SK-N-SH (cell line): ENCODE results near the gene TRIOBP. TPM values are rescaled to one million over a fixed set of nuclear protein-coding genes. Genes with fewer than 3 reads are reported as not detected.

ENCODE experiments used
- CTCF ChIA-PET: fragments of 300-600, 350-600 bp; formaldehyde crosslinking; extraction: SDS; loops from one replicate; lab custom pipeline; 2021; lab: Yijun Ruan, JAX
- POLR2A ChIA-PET: fragments of 350-600 bp; sonication (Branson Sonifier 250); formaldehyde crosslinking; extraction: SDS; loops from one replicate; lab custom pipeline; 2020; ENCODE audit warnings: antibody characterized with exemption, inconsistent platforms; lab: Yijun Ruan, JAX
- DNase-seq: peaks from one replicate; pipeline ENCODE4 v3.0.0; 2012
- H2AFZ ChIP-seq: fragments of 200-600 bp; sonication (generic); 2 replicates; pipeline ENCODE4 v1.8.1; 2016; ENCODE audit warnings: antibody characterized with exemption, mild to moderate bottlenecking, low read depth
- H3F3A ChIP-seq: fragments of 200-600 bp; sonication (generic); replicated peaks from 2 replicates; pipeline ENCODE3; 2016; ENCODE audit warnings: antibody characterized with exemption, mild to moderate bottlenecking; ENCODE audit not compliant: insufficient read depth
- H3K27ac ChIP-seq, 2 experiments: fragments of 200-500 bp in 1 of 2; fragments of 200-600 bp in 1 of 2; sonication (Bioruptor generic) in 1 of 2; sonication (generic), shearing (Covaris generic) in 1 of 2; 2 replicates each; pipeline versions ENCODE4 v1.5.1 to v1.6.1; 2014 to 2016; ENCODE audit warnings: low read depth in 2 of 2, inconsistent platforms in 1 of 2, low read length in 1 of 2, mild to moderate bottlenecking in 1 of 2, mixed read lengths in 1 of 2
- H3K27me3 ChIP-seq: fragments of 200-600 bp; sonication (generic), shearing (Covaris generic); 2 replicates; pipeline ENCODE4 v1.6.1; 2016; ENCODE audit warnings: mixed run types; ENCODE audit not compliant: insufficient read depth
- H3K36me3 ChIP-seq, 2 experiments: fragments of 200-500 bp in 1 of 2; fragments of 200-600 bp in 1 of 2; sonication (Bioruptor generic) in 1 of 2; sonication (generic) in 1 of 2; replicated peaks in 1 of 2; 2 replicates each; pipeline versions ENCODE3 to v1.5.1; 2014 to 2016; ENCODE audit warnings: low read length in 1 of 2, mild to moderate bottlenecking in 1 of 2; ENCODE audit not compliant: insufficient read depth in 2 of 2, control insufficient read depth in 1 of 2
- H3K4me1 ChIP-seq, 2 experiments: fragments of 200-500 bp in 1 of 2; fragments of 200-600 bp in 1 of 2; sonication (Bioruptor generic) in 1 of 2; sonication (generic), shearing (Covaris generic) in 1 of 2; 2 replicates each; pipeline versions ENCODE4 v1.5.1 to v1.6.1; 2014 to 2016; ENCODE audit warnings: low read depth in 1 of 2, low read length in 1 of 2, mixed run types in 1 of 2; ENCODE audit not compliant: insufficient read depth in 2 of 2, control insufficient read depth in 1 of 2
- H3K4me2 ChIP-seq: fragments of 200-600 bp; sonication (generic), shearing (Covaris generic); 2 replicates; pipeline ENCODE4 v1.6.1; 2017; ENCODE audit warnings: mixed run types
- H3K4me3 ChIP-seq, 2 experiments: fragments of 200-500 bp in 1 of 2; fragments of 200-600 bp in 1 of 2; sonication (Bioruptor generic) in 1 of 2; sonication (generic), shearing (Covaris generic) in 1 of 2; 2 replicates each; pipeline versions ENCODE4 v1.5.1 to v1.8.1; 2014 to 2016; ENCODE audit warnings: low read depth in 2 of 2, inconsistent platforms in 1 of 2, low read length in 1 of 2, mild to moderate bottlenecking in 1 of 2, mixed read lengths in 1 of 2, moderate library complexity in 1 of 2
- H3K79me2 ChIP-seq: fragments of 200-600 bp; sonication (generic); 2 replicates; pipeline ENCODE4 v1.8.1; 2017; ENCODE audit warnings: mild to moderate bottlenecking; ENCODE audit not compliant: insufficient read depth
- H3K9ac ChIP-seq: fragments of 200-600 bp; sonication (generic); 2 replicates; pipeline ENCODE4 v1.6.1; 2017; ENCODE audit warnings: mixed run types
- H3K9me2 ChIP-seq: fragments of 200-600 bp; sonication (generic); 2 replicates; pipeline ENCODE4 v1.6.1; 2017; ENCODE audit warnings: mixed run types
- H3K9me3 ChIP-seq: fragments of 200-600 bp; sonication (generic); 2 replicates; pipeline ENCODE4 v1.6.1; 2017; ENCODE audit warnings: mixed run types, mild to moderate bottlenecking, moderate library complexity
- H4K20me1 ChIP-seq: fragments of 200-600 bp; sonication (generic); 2 replicates; pipeline ENCODE4 v1.6.1; 2017; ENCODE audit warnings: mild to moderate bottlenecking, mixed run types; ENCODE audit not compliant: insufficient read depth
- CTCF ChIP-seq: fragments of 200-600 bp; sonication (generic); IDR thresholded peaks from 2 replicates; pipeline ENCODE4 v1.6.1; 2017; ENCODE audit warnings: antibody characterized with exemption, mild to moderate bottlenecking, moderate library complexity
- EP300 ChIP-seq, 2 experiments: IDR thresholded peaks; 2 replicates each; pipeline versions ENCODE4 v1.4.0 to v1.6.1; 2012; ENCODE audit warnings: borderline replicate concordance in 1 of 2, low read depth in 1 of 2, low read length in 1 of 2
- EZH2phosphoT487 ChIP-seq: fragments of 200-600 bp; sonication (generic); IDR thresholded peaks from 2 replicates; pipeline ENCODE4 v1.6.1; 2017; ENCODE audit warnings: low read depth, mixed run types, mild to moderate bottlenecking, antibody characterized with exemption, moderate library complexity, borderline replicate concordance
- GATA2 ChIP-seq: sonication (generic); formaldehyde crosslinking; IDR thresholded peaks from 2 replicates; pipeline ENCODE4 v1.5.0; 2020; ENCODE audit warnings: mild to moderate bottlenecking, missing genetic modification reagents
- JUND ChIP-seq: IDR thresholded peaks from 2 replicates; pipeline ENCODE4 v1.4.0; 2012
- MEF2A ChIP-seq: IDR thresholded peaks from 2 replicates; pipeline ENCODE4 v1.4.0; 2012; ENCODE audit warnings: low read depth, borderline replicate concordance
- MXI1 ChIP-seq: IDR thresholded peaks from 2 replicates; pipeline ENCODE4 v1.6.1; 2012; ENCODE audit warnings: mild to moderate bottlenecking, low read depth, low read length, improper control_type of control experiment
- NRF1 ChIP-seq: IDR thresholded peaks from 2 replicates; pipeline ENCODE4 v1.6.1; 2012; ENCODE audit warnings: low read depth, mild to moderate bottlenecking, low read length
- PBX3 ChIP-seq: IDR thresholded peaks from 2 replicates; pipeline ENCODE4; 2012
- POLR2AphosphoS5 ChIP-seq: IDR thresholded peaks from 2 replicates; pipeline ENCODE4 v1.6.1; 2012; ENCODE audit warnings: low read depth, low read length
- RCOR1 ChIP-seq: fragments of 150-350 bp; IDR thresholded peaks from 2 replicates; pipeline ENCODE4 v1.6.1; 2017; ENCODE audit warnings: antibody characterized with exemption, low read length
- REST ChIP-seq: IDR thresholded peaks from 2 replicates; pipeline ENCODE4 v1.6.1; 2012; ENCODE audit warnings: mild to moderate bottlenecking, low read depth, low read length, moderate library complexity
- RXRA ChIP-seq: IDR thresholded peaks from 2 replicates; pipeline ENCODE4 v1.4.0; 2012; ENCODE audit warnings: low read depth, mild to moderate bottlenecking, borderline replicate concordance
- SIN3A ChIP-seq: IDR thresholded peaks from 2 replicates; pipeline ENCODE4 v1.6.1; 2012; ENCODE audit warnings: low read depth, mild to moderate bottlenecking, low read length, moderate library complexity, borderline replicate concordance
- TAF1 ChIP-seq: IDR thresholded peaks from 2 replicates; pipeline ENCODE4 v1.6.1; 2012; ENCODE audit warnings: low read depth, mild to moderate bottlenecking, low read length, moderate library complexity, borderline replicate concordance
- TEAD4 ChIP-seq: IDR thresholded peaks from 2 replicates; pipeline ENCODE4 v1.4.0; 2012; ENCODE audit warnings: mild to moderate bottlenecking, borderline replicate concordance; ENCODE audit not compliant: insufficient read depth
- USF1 ChIP-seq: IDR thresholded peaks from 2 replicates; pipeline ENCODE4 v1.4.0; 2012; ENCODE audit warnings: low read depth, borderline replicate concordance
- YY1 ChIP-seq: IDR thresholded peaks from 2 replicates; pipeline ENCODE4 v1.4.0; 2012; ENCODE audit warnings: low read depth, mild to moderate bottlenecking
- ZBTB33 ChIP-seq: IDR thresholded peaks from 2 replicates; pipeline ENCODE4 v1.4.0; 2012; ENCODE audit warnings: low read depth, borderline replicate concordance
- WGBS: methylation state at CpG from one replicate; pipeline ENCODE4 v1.1.6; 2017; ENCODE audit warnings: low lambda C conversion rate; 5-methylcytosine and 5-hydroxymethylcytosine counted together
- polyA plus RNA-seq, 3 experiments: library from polyadenylated mRNA; depleted of rRNA; stranded (reverse); fragments of >200 nt; gene quantifications; 2 replicates each; pipeline ENCODE4 v1.2.3, GENCODE V29; 2012

The TRIOBP gene
- polyA plus RNA-seq, 1 of the 3 experiments (the other 2 are of a cell fraction), result 43.6 TPM

GRCh38 chr22:37804352-37804880 is 107.6 kb downstream of the TRIOBP start:
- H3K4me2 ChIP-seq, result peak overlapping the region; percentile 98; the same call in 1 of the 2 replicates
- H3K27me3 ChIP-seq, result no peaks in the 10 kb centered on the region
- 18% methylated on average over 16 of the region's 29 CpGs for WGBS
- H3K4me1 ChIP-seq, result peaks cover 0 to 35% of the 10 kb centered on the region in 2 experiments; a peak in 2 of 4 replicates
- peaks cover 22% of the 10 kb centered on the region for H3K79me2 ChIP-seq
- peak overlapping the region in 1 of 2 experiments; percentile 86; a peak in 1 of 4 replicates for H3K27ac ChIP-seq
- H3K9me2 ChIP-seq, result no peaks in the 10 kb centered on the region
- H4K20me1 ChIP-seq, result no peaks in the 10 kb centered on the region; the same call in 1 of the 2 replicates
- ChIA-PET POLR2A (interaction anchor here (1.1 to 1.5 kb wide), 6 partner anchors 10 to 196 kb away, joined by 3 to 9 read pairs (median 4); partner anchors contain the start of genes ANKRD54 and GGA1), CTCF (interaction anchor here (0.8 to 2.0 kb wide), 5 partner anchors 13 to 197 kb away, joined by 3 to 7 read pairs (median 4); no protein-coding TSS in a partner anchor)
- TF ChIP-seq EP300 (IDR thresholded peaks at IDR 0.05; ENCODE audit: borderline replicate concordance in 1 of 2, low read depth in 1 of 2, low read length in 1 of 2) (no peak), CTCF (no peak), EZH2phosphoT487 (no peak), RXRA (no peak), PBX3 (no peak), YY1 (no peak), POLR2AphosphoS5 (no peak), TAF1 (no peak), MEF2A (no peak), MXI1 (no peak), REST (no peak), SIN3A (no peak), GATA2 (CRISPR knock-in tag) (no peak), USF1 (no peak), JUND (no peak), RCOR1 (no peak), TEAD4 (no peak), ZBTB33 (no peak), NRF1 (no peak)
- no peak overlapping the region; the same call in 1 of the 2 replicates for H2AFZ ChIP-seq
- peaks cover 17% of the 10 kb centered on the region for H3F3A ChIP-seq
- peak overlapping the region; percentile 70 for H3K4me3 ChIP-seq
- H3K36me3 ChIP-seq, result no peaks in the 10 kb centered on the region
- H3K9me3 ChIP-seq, result no peaks in the 10 kb centered on the region
- peak; percentile 73 for DNase-seq
- peak overlapping the region; percentile 65 for H3K9ac ChIP-seq
